Adrenal gland (tissue), 12 donors: Measurements from ENCODE around the gene GRM4. TPM values are rescaled to one million over a fixed set of nuclear protein-coding genes. Genes with fewer than 3 reads are reported as not detected.

Experiments used
- DNase-seq, 7 donors: peaks; one replicate each; pipeline ENCODE4 v3.0.0-alpha.2; 2019 to 2020
- H3K27ac ChIP-seq, 5 donors: fragments of 200-600 bp; sonication (generic) in 4 of 5; 1 replicate in 3 of 5; 2 replicates in 2 of 5; pipeline versions ENCODE4 v1.5.1 to v1.8.0; 2016 to 2020; ENCODE audit warnings: mild to moderate bottlenecking in 1 of 5
- H3K27me3 ChIP-seq: fragments of 200-600 bp; 2 replicates; pipeline ENCODE4 v1.8.0; 2021
- H3K36me3 ChIP-seq, 2 donors: fragments of 200-600 bp; replicated peaks in 1 of 2; 1 replicate in 1 of 2; 2 replicates in 1 of 2; pipeline versions ENCODE4 v1.5.1 to v1.8.0; 2018 to 2022
- H3K4me1 ChIP-seq, 2 donors: fragments of 200-600 bp; replicated peaks in 1 of 2; 1 replicate in 1 of 2; 2 replicates in 1 of 2; pipeline versions ENCODE4 v1.5.1 to v1.8.0; 2018 to 2021
- H3K4me3 ChIP-seq, 4 donors: fragments of 200-600 bp; sonication (generic) in 3 of 4; one replicate each; pipeline ENCODE4 v1.5.1; 2016 to 2018
- H3K9me3 ChIP-seq, 3 donors: fragments of 200-600 bp; sonication (generic) in 1 of 3; replicated peaks in 1 of 3; 1 replicate in 2 of 3; 2 replicates in 1 of 3; pipeline versions ENCODE4 v1.5.1 to v1.8.0; 2016 to 2021
- POLR2A ChIP-seq, 2 donors: fragments of 450-650 bp; IDR thresholded peaks; one replicate each; pipeline ENCODE4 v1.6.1; 2017; ENCODE audit warnings: antibody characterized with exemption in 2 of 2, mild to moderate bottlenecking in 2 of 2, moderate library complexity in 1 of 2
- WGBS, 4 donors: extraction: QIAGEN DNeasy Blood & Tissue Kit in 2 of 4; methylation state at CpG; one replicate each; pipeline versions ENCODE4 v1.1.5 to v1.1.7; 2013 to 2017; 5-methylcytosine and 5-hydroxymethylcytosine counted together
- intact Hi-C, 2 donors: fragments of 100-400 bp; cut with DNase I; formaldehyde crosslinking; loops; one replicate each; pipeline versions ENCODE4 v1.14.1 to v1.15.0; 2022 to 2023
- polyA plus RNA-seq, 3 donors: library from polyadenylated mRNA; stranded (reverse); fragments of 200-250 nt in 2 of 3; fragments of 350-450 nt in 1 of 3; fragmentation: Illumina TruSeq in 1 of 3; extraction: RNeasy Lipid Tissue Mini Kit (QIAGEN cat#74804) in 1 of 3; gene quantifications; one replicate each; pipeline ENCODE4 v1.2.3, GENCODE V29; 2013 to 2014
- total RNA-seq, 9 donors: library from RNA; depleted of rRNA in 4 of 9; stranded (reverse); fragments of >200 nt in 4 of 9; fragments of 120-200 nt in 1 of 9; fragmentation: NEBNext Ultra II Directional in 1 of 9; extraction: Animal tissue kit (Norgen Biotek cat#: 25700) in 1 of 9; gene quantifications; one replicate each; pipeline versions ENCODE4 v1.1.0 to v1.2.4, GENCODE V29; 2013 to 2023
- TF ChIP-seq, protein P1 (sequence below), 6 experiments: fragments of 450-650 bp in 4 of 6; fragments of 200-600 bp in 2 of 6; sonication (generic) in 1 of 6; IDR thresholded peaks; 1 replicate in 5 of 6; 2 replicates in 1 of 6; pipeline versions ENCODE4 v1.5.1 to v1.8.0; 2016 to 2021; ENCODE audit warnings: antibody characterized with exemption in 6 of 6, mild to moderate bottlenecking in 2 of 6, moderate library complexity in 1 of 6
- donor health status: healthy with polysubstance abuse.
- donor health status: Bipolar disorder and iron deficiency.
- donor health status: DM: yes; HTN: yes; CAD: no.
- donor health status: DM: no; HTN: no; CAD: no.
- donor health status: DM: no; HTN: no; CAD: no.
- donor health status: DM: yes; HTN: yes; CAD: no.

The GRM4 gene
- total and polyA plus RNA-seq, 12 donors = 0.06 TPM; not detected in 11

DNA sequence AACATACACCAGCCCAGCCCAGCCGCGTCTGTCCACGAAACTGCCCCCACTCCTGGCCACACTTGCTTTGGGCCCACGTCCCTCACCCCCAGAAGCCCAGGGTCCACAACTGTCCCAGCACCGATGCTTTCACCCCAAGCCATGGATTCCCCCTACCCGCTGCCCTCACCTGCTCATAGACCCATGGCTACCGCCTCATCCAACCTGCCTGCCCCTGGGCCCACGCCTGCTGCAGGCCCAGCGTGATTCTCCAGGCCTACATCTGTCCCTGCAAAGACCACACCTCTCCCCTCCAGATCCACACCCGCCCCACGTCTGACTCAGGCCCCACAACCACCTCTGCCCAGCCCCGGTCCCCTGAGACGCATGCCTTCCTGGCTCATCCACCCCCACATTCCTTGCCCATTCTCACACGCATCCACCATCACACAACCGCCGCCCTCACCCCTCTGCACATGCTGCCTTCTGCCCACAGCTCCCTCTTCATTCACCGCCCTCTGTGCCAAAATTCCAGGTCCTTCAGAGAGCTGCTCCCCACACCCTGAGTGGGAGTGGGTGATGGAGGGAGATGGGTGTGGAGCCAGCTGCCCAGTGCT is 86.7 kb downstream of the GRM4 start:
- H3K4me1 ChIP-seq = no peaks in the 10 kb centered on the region
- H3K4me3 ChIP-seq = no peak overlapping the region
- TF ChIP-seq POLR2A (IDR thresholded peaks at IDR 0.05) = no peak
- TF ChIP-seq, protein P1, sequence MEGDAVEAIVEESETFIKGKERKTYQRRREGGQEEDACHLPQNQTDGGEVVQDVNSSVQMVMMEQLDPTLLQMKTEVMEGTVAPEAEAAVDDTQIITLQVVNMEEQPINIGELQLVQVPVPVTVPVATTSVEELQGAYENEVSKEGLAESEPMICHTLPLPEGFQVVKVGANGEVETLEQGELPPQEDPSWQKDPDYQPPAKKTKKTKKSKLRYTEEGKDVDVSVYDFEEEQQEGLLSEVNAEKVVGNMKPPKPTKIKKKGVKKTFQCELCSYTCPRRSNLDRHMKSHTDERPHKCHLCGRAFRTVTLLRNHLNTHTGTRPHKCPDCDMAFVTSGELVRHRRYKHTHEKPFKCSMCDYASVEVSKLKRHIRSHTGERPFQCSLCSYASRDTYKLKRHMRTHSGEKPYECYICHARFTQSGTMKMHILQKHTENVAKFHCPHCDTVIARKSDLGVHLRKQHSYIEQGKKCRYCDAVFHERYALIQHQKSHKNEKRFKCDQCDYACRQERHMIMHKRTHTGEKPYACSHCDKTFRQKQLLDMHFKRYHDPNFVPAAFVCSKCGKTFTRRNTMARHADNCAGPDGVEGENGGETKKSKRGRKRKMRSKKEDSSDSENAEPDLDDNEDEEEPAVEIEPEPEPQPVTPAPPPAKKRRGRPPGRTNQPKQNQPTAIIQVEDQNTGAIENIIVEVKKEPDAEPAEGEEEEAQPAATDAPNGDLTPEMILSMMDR (IDR thresholded peaks at IDR 0.05) = no peak
- no peaks in the 10 kb centered on the region for H3K9me3 ChIP-seq
- no peak for DNase-seq
- no peaks in the 10 kb centered on the region for H3K36me3 ChIP-seq
- peaks cover 12% of the 10 kb centered on the region for H3K27me3 ChIP-seq
- WGBS, 4 donors = 82 to 88% (median 87%) methylated on average over 16 to 17 of the region's 17 CpGs
- intact Hi-C loops = loop anchor here in 1 of 2 donors (5.0 kb wide), 1 partner anchor 93 kb away; no protein-coding TSS in a partner anchor
- no peak overlapping the region for H3K27ac ChIP-seq

DNA sequence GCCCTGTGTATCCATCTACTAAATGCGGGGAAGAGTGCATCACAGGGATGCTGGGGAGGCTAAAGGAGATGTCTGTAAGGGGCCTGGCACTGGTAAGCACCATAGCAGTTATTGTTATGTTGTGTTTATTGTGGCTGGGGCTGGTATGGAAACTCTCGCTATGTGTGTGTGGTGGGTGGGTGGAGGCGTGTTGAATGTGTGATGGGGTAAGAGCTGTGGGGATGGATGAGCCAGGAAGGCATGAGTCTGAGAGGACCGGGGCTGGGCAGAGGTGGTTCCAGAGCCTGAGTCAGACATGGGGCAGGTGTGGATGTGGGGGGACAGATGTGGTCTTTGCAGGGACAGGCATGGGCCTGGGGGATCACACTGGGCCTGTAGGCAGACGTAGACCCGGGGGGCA is 88.1 kb downstream of the GRM4 start:
- Histone ChIP-seq H3K27ac (no peak overlapping the region), H3K4me1 (no peaks in the 10 kb centered on the region), H3K27me3 (peaks cover 8% of the 10 kb centered on the region), H3K4me3 (no peak overlapping the region), H3K36me3 (no peaks in the 10 kb centered on the region), H3K9me3 (no peaks in the 10 kb centered on the region)
- TF ChIP-seq, protein P1 (IDR thresholded peaks at IDR 0.05) = no peak
- no peak for TF ChIP-seq POLR2A (IDR thresholded peaks at IDR 0.05)
- DNase-seq = no peak
- intact Hi-C loops = loop anchor here in 1 of 2 donors (5.0 kb wide), 1 partner anchor 95 kb away; no protein-coding TSS in a partner anchor
- WGBS, 4 donors = 88 to 100% (median 93%) methylated on average over 5 to 6 of the region's 6 CpGs

DNA sequence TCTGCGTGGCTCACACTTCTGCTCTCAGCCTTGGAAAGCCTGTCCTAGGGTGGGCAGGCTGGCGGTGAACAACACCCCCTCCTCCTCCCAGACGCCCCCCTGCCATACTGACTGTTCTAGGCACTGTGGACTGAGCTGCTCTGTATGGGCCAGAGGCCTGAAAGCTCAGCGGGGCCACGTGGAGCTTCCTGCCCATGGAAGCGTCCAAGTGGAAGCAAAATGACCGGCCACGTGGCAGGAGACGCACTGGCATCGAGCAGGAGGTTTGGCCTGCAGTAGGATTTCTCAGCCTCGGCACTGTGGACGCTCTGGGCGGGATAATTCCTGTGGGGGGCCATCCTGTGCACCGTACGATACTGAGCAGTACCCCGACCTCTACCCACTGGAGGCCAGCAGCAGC is 88.7 kb downstream of the GRM4 start:
- 91 to 96% (median 93%) methylated on average over 10 to 16 of the region's 16 CpGs for WGBS, 4 donors
- Histone ChIP-seq H3K4me1 (no peaks in the 10 kb centered on the region), H3K9me3 (no peaks in the 10 kb centered on the region), H3K36me3 (no peaks in the 10 kb centered on the region), H3K4me3 (no peak overlapping the region), H3K27me3 (peaks cover 4% of the 10 kb centered on the region), H3K27ac (no peak overlapping the region)
- intact Hi-C loops = loop anchor here in 1 of 2 donors (5.0 kb wide), 1 partner anchor 95 kb away; no protein-coding TSS in a partner anchor
- no peak for TF ChIP-seq POLR2A (IDR thresholded peaks at IDR 0.05)
- TF ChIP-seq, protein P1 (IDR thresholded peaks at IDR 0.05) = no peak
- DNase-seq = no peak

DNA sequence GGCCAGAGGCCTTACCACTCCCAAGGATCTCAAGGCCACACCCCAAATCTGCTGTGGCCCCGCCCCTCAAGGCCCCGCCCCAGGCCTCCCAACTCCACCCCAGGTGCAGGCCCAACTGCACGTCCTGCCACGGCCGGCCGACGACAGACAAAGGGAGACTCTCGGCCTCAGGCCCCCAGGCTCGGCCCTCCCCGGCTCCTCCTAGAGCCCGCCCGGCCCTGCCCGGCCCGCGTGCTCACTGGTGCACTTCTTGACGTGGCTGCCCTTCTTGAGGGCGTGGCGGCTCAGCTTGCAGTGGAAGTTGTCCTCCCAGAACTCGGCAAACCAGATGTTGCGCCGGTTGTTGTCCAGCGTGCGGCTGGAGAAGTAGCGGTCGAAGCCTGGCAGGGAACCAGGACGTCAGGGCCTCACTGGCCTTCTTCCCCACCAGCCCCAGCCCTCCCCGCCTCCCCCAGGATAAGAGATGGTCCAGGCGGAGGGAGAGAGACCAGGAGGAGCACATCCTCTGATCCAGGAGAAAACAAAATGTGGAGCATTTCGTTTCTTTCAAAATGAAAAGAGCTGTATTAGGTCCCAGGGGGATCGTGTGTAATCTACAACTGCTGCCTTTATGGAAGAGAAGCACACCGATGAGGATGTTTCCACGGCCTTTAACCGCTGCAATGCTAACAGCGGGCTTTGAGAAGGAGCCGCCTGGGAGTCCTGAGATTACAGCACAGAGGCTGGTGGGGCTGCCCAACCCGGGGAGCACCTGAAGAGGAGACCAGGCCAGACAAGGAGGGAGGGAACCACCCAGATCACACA is 89.4 kb downstream of the GRM4 start:
- Histone ChIP-seq H3K4me3 (no peak overlapping the region), H3K9me3 (no peaks in the 10 kb centered on the region), H3K4me1 (no peaks in the 10 kb centered on the region), H3K27ac (no peak overlapping the region), H3K27me3 (no peaks in the 10 kb centered on the region), H3K36me3 (no peaks in the 10 kb centered on the region)
- no peak for TF ChIP-seq POLR2A (IDR thresholded peaks at IDR 0.05)
- TF ChIP-seq, protein P1 (IDR thresholded peaks at IDR 0.05) = no peak
- WGBS, 4 donors = 52 to 75% (median 65%) methylated on average over 15 to 36 of the region's 36 CpGs
- intact Hi-C loops = loop anchor here in 1 of 2 donors (5.0 kb wide), 1 partner anchor 96 kb away; no protein-coding TSS in a partner anchor
- DNase-seq = peak; percentile 19 to 57 (median 33)
